GM23338 (cell line): ENCODE data around the gene HIP1. TPM values are rescaled to one million over a fixed set of nuclear protein-coding genes. Genes with fewer than 3 reads are reported as not detected.
"Not testable (repeated sequence)": the region's sequence is repeated elsewhere in the genome, so short reads cannot be mapped to it uniquely, and the experiment has no call there.

Experiments used
- ATAC-seq: fragments of 200-7000 bp; cut with Tn5 transposase; 3 replicates; pipeline ENCODE4 v1.9.1; 2020
- DNase-seq: peaks from one replicate; pipeline ENCODE4 v3.0.0-alpha.2; 2015; ENCODE audit warnings: low spot score
- H2AFZ ChIP-seq: fragments of 200-600 bp; sonication (generic); 2 replicates; pipeline ENCODE4 v1.8.0; 2016; ENCODE audit warnings: antibody characterized with exemption, mild to moderate bottlenecking, moderate library complexity
- H3F3A ChIP-seq: fragments of 200-600 bp; sonication (generic); replicated peaks from 2 replicates; pipeline ENCODE4 v1.8.0; 2017; ENCODE audit warnings: antibody characterized with exemption, mixed run types, low read depth
- H3K27ac ChIP-seq: fragments of 200-600 bp; sonication (generic); 2 replicates; pipeline ENCODE4 v1.6.1; 2016; ENCODE audit warnings: low read depth
- H3K27me3 ChIP-seq: fragments of 200-600 bp; sonication (generic); 2 replicates; pipeline ENCODE4 v1.8.0; 2016; ENCODE audit warnings: mild to moderate bottlenecking, mixed run types, moderate library complexity; ENCODE audit not compliant: insufficient read depth
- H3K36me3 ChIP-seq: fragments of 200-600 bp; sonication (generic); 2 replicates; pipeline ENCODE4 v1.8.0; 2016; ENCODE audit warnings: mild to moderate bottlenecking; ENCODE audit not compliant: insufficient read depth
- H3K4me1 ChIP-seq: fragments of 200-600 bp; sonication (generic); 2 replicates; pipeline ENCODE4 v1.8.0; 2016; ENCODE audit warnings: mild to moderate bottlenecking, moderate library complexity; ENCODE audit not compliant: insufficient read depth
- H3K4me2 ChIP-seq: fragments of 200-600 bp; sonication (generic); 2 replicates; pipeline ENCODE4 v1.7.1; 2017; ENCODE audit warnings: mixed run types
- H3K4me3 ChIP-seq: fragments of 200-600 bp; sonication (generic); 2 replicates; pipeline ENCODE4 v1.6.1; 2016; ENCODE audit warnings: mixed run types
- H3K79me2 ChIP-seq: fragments of 200-600 bp; sonication (generic); replicated peaks from 2 replicates; pipeline ENCODE4 v1.8.0; 2017; ENCODE audit warnings: mild to moderate bottlenecking; ENCODE audit not compliant: insufficient read depth
- H3K9me2 ChIP-seq: fragments of 200-600 bp; sonication (generic); 2 replicates; pipeline ENCODE4 v1.8.0; 2017; ENCODE audit not compliant: insufficient read depth
- H4K20me1 ChIP-seq: fragments of 200-600 bp; sonication (generic); replicated peaks from 2 replicates; pipeline ENCODE4 v1.8.0; 2017; ENCODE audit warnings: mild to moderate bottlenecking; ENCODE audit not compliant: insufficient read depth
- H3K27ac Mint-ChIP-seq: 2 replicates; pipeline ENCODE4 v1.8.0; 2020; ENCODE audit warnings: inconsistent platforms, mild to moderate bottlenecking, moderate library complexity, mixed read lengths
- H3K27me3 Mint-ChIP-seq: 3 replicates; pipeline ENCODE4 v1.8.0; 2022; ENCODE audit warnings: low read depth, mild to moderate bottlenecking, moderate library complexity, mixed read lengths, inconsistent platforms; ENCODE audit not compliant: insufficient read depth, poor library complexity
- H3K36me3 Mint-ChIP-seq: 3 replicates; pipeline ENCODE4 v1.8.0; 2021; ENCODE audit warnings: low read depth, mild to moderate bottlenecking, inconsistent platforms, moderate library complexity, mixed read lengths
- H3K4me1 Mint-ChIP-seq: 3 replicates; pipeline ENCODE4 v1.8.0; 2020; ENCODE audit warnings: mild to moderate bottlenecking, inconsistent platforms, mixed read lengths
- H3K4me3 Mint-ChIP-seq: 3 replicates; pipeline ENCODE4 v1.8.0; 2021; ENCODE audit warnings: moderate library complexity, mild to moderate bottlenecking, inconsistent platforms, mixed read lengths
- H3K9me3 Mint-ChIP-seq: 3 replicates; pipeline ENCODE4 v1.8.0; 2020; ENCODE audit warnings: moderate library complexity, mild to moderate bottlenecking, inconsistent platforms, mixed read lengths
- EZH2phosphoT487 ChIP-seq: fragments of 200-600 bp; sonication (generic); IDR thresholded peaks from one replicate; pipeline ENCODE4 v1.8.1; 2018; ENCODE audit warnings: antibody characterized with exemption; ENCODE audit not compliant: unreplicated experiment
- REST ChIP-seq: IDR thresholded peaks from one replicate; pipeline ENCODE4 v1.6.1; 2018; ENCODE audit warnings: antibody characterized with exemption; ENCODE audit not compliant: unreplicated experiment
- ZNF331 ChIP-seq: fragments of 250-450 bp; sonication (Bioruptor Pico); IDR thresholded peaks from 2 replicates; pipeline ENCODE4 v1.5.0; 2020; ENCODE audit warnings: low read depth, mild to moderate bottlenecking, moderate library complexity
- polyA plus RNA-seq: library from polyadenylated mRNA; unstranded; fragments of >200 nt; fragmentation: Nextera tagmentation; extraction: Ambion mirVana; gene quantifications from 2 replicates; pipeline ENCODE4 v1.2.1, GENCODE V29; 2016
- total RNA-seq: library from RNA; depleted of rRNA; stranded (reverse); fragments of >200 nt; shearing (Covaris generic); gene quantifications from 2 replicates; pipeline ENCODE4 v1.2.3, GENCODE V29; 2014

The HIP1 gene
- total and polyA plus RNA-seq, 2 experiments from 2014 or later, result 24.9 to 80.8 TPM

- TF ChIP-seq REST, result no peak
Measured at GRCh38 chr7:75559355-75559975, 179.3 kb downstream of the HIP1 start (continued).

- not testable (repeated sequence) for H3K4me1 Mint-ChIP-seq, H3K9me3 Mint-ChIP-seq, H3K9me2 ChIP-seq, H3K79me2 ChIP-seq, ATAC-seq, H3K4me2 ChIP-seq, DNase-seq, H3K4me3 ChIP-seq, H4K20me1 ChIP-seq, H2AFZ ChIP-seq, H3K27ac ChIP-seq, H3K4me1 ChIP-seq, H3K27me3 Mint-ChIP-seq, H3F3A ChIP-seq, H3K4me3 Mint-ChIP-seq, H3K27me3 ChIP-seq
- Mint-ChIP-seq H3K36me3 (peaks cover 92% of the 10 kb centered on the region), H3K27ac (peak overlapping the region; percentile 43; the same call in 1 of the 2 replicates)
- H3K36me3 ChIP-seq, result peaks cover 62% of the 10 kb centered on the region
Measured at GRCh38 chr7:75556835-75557234, 181.9 kb downstream of the HIP1 start.

- no peak for TF ChIP-seq ZNF331 (CRISPR knock-in tag)
- TF ChIP-seq EZH2phosphoT487, result no peak
- no peaks in the 10 kb centered on the region for H3K79me2 ChIP-seq
- no peaks in the 10 kb centered on the region for H3K27me3 ChIP-seq
- peaks cover 2% of the 10 kb centered on the region for H3K27me3 Mint-ChIP-seq
- no peaks in the 10 kb centered on the region for H3F3A ChIP-seq
- H3K4me1 ChIP-seq, result no peaks in the 10 kb centered on the region
- H2AFZ ChIP-seq, result no peak overlapping the region
- H3K27ac ChIP-seq, result no peak overlapping the region
- peaks cover 88% of the 10 kb centered on the region for H3K36me3 Mint-ChIP-seq
- H3K9me2 ChIP-seq, result no peaks in the 10 kb centered on the region
- H3K4me3 Mint-ChIP-seq, result no peak overlapping the region
- no peak for DNase-seq
- H3K4me3 ChIP-seq, result no peak overlapping the region
- H4K20me1 ChIP-seq, result no peaks in the 10 kb centered on the region; the same call in 1 of the 2 replicates
- peaks cover 60% of the 10 kb centered on the region for H3K36me3 ChIP-seq
- no peak for ATAC-seq
- no peak overlapping the region for H3K4me2 ChIP-seq
- no peak overlapping the region for H3K27ac Mint-ChIP-seq
- no peaks in the 10 kb centered on the region for H3K4me1 Mint-ChIP-seq
- H3K9me3 Mint-ChIP-seq, result no peaks in the 10 kb centered on the region; the same call in 2 of the 3 replicates
Measured at GRCh38 chr7:75555736-75556135, 183.0 kb downstream of the HIP1 start.
